ENCODE measurements around the gene MPZL1.
"Not testable (repeated sequence)": the region's sequence is repeated elsewhere in the genome, so short reads cannot be mapped to it uniquely, and the experiment has no call there.

MPZL1 gene

GRCh38 chr1:167713330-167714081 is 8.3 kb upstream of the MPZL1 start:
- Histone ChIP-seq H3K4me3 (ENCODE audit: low read length) (peak overlapping the region; percentile 86), H3K4me1 (ENCODE audit: control insufficient read depth, insufficient read depth, low read length) (peaks cover 13% of the 10 kb centered on the region), H3K9ac (ENCODE audit: low read length) (peak overlapping the region; percentile 70), H3K36me3 (ENCODE audit: control insufficient read depth, insufficient read depth, low read length) (no peaks in the 10 kb centered on the region), H3K9me3 (ENCODE audit: control insufficient read depth, low read length) (no peaks in the 10 kb centered on the region), H3K27me3 (ENCODE audit: control insufficient read depth, insufficient read depth, low read length) (no peaks in the 10 kb centered on the region)

GRCh38 chr1:167714098-167714438 is 7.7 kb upstream of the MPZL1 start:
- H3K36me3 ChIP-seq (ENCODE audit: control insufficient read depth, insufficient read depth, low read length) = no peaks in the 10 kb centered on the region
- H3K9ac ChIP-seq (ENCODE audit: low read length) = peak overlapping the region; percentile 70
- peaks cover 13% of the 10 kb centered on the region for H3K4me1 ChIP-seq (ENCODE audit: control insufficient read depth, insufficient read depth, low read length)
- no peaks in the 10 kb centered on the region for H3K9me3 ChIP-seq (ENCODE audit: control insufficient read depth, low read length)
- H3K4me3 ChIP-seq (ENCODE audit: low read length) = peak overlapping the region; percentile 86
- H3K27me3 ChIP-seq (ENCODE audit: control insufficient read depth, insufficient read depth, low read length) = no peaks in the 10 kb centered on the region

GRCh38 chr1:167714439-167715156 is 7.2 kb upstream of the MPZL1 start:
- Histone ChIP-seq H3K4me3 (ENCODE audit: low read length) (peak overlapping the region; percentile 86), H3K27me3 (ENCODE audit: control insufficient read depth, insufficient read depth, low read length) (no peaks in the 10 kb centered on the region), H3K36me3 (ENCODE audit: control insufficient read depth, insufficient read depth, low read length) (no peaks in the 10 kb centered on the region), H3K9me3 (ENCODE audit: control insufficient read depth, low read length) (no peaks in the 10 kb centered on the region), H3K4me1 (ENCODE audit: control insufficient read depth, insufficient read depth, low read length) (peaks cover 13% of the 10 kb centered on the region), H3K9ac (ENCODE audit: low read length) (peak overlapping the region; percentile 70)

- Histone ChIP-seq H3K4me1 (ENCODE audit: control insufficient read depth, insufficient read depth, low read length) (peaks cover 13% of the 10 kb centered on the region), H3K27me3 (ENCODE audit: control insufficient read depth, insufficient read depth, low read length) (no peaks in the 10 kb centered on the region), H3K9ac (ENCODE audit: low read length) (peak overlapping the region; percentile 70), H3K4me3 (ENCODE audit: low read length) (peak overlapping the region; percentile 86), H3K9me3 (ENCODE audit: control insufficient read depth, low read length) (no peaks in the 10 kb centered on the region), H3K36me3 (ENCODE audit: control insufficient read depth, insufficient read depth, low read length) (no peaks in the 10 kb centered on the region)
Observed at GRCh38 chr1:167715157-167715999, 6.4 kb upstream of the MPZL1 start.

GRCh38 chr1:167716000-167716271 is 5.8 kb upstream of the MPZL1 start:
- H3K4me3 ChIP-seq (ENCODE audit: low read length) = peak overlapping the region; percentile 69
- H3K27me3 ChIP-seq (ENCODE audit: control insufficient read depth, insufficient read depth, low read length) = no peaks in the 10 kb centered on the region
- H3K9ac ChIP-seq (ENCODE audit: low read length) = peak overlapping the region; percentile 66
- peaks cover 13% of the 10 kb centered on the region for H3K4me1 ChIP-seq (ENCODE audit: control insufficient read depth, insufficient read depth, low read length)
- H3K36me3 ChIP-seq (ENCODE audit: control insufficient read depth, insufficient read depth, low read length) = no peaks in the 10 kb centered on the region
- no peaks in the 10 kb centered on the region for H3K9me3 ChIP-seq (ENCODE audit: control insufficient read depth, low read length)

GRCh38 chr1:167717351-167717750 is 4.4 kb upstream of the MPZL1 start:
- H3K36me3 ChIP-seq (ENCODE audit: control insufficient read depth, insufficient read depth, low read length) = no peaks in the 10 kb centered on the region
- H3K27me3 ChIP-seq (ENCODE audit: control insufficient read depth, insufficient read depth, low read length) = no peaks in the 10 kb centered on the region

GRCh38 chr1:167718914-167719691 is 2.7 kb upstream of the MPZL1 start:
- Histone ChIP-seq H3K36me3 (ENCODE audit: control insufficient read depth, insufficient read depth, low read length) (no peaks in the 10 kb centered on the region), H3K4me3 (ENCODE audit: low read length) (no peak overlapping the region)

More at GRCh38 chr1:167717351-167717750, 4.4 kb upstream of the MPZL1 start:
- Histone ChIP-seq H3K4me3 (ENCODE audit: low read length) (no peak overlapping the region), H3K9ac (ENCODE audit: low read length) (no peak overlapping the region), H3K9me3 (ENCODE audit: control insufficient read depth, low read length) (no peaks in the 10 kb centered on the region), H3K4me1 (ENCODE audit: control insufficient read depth, insufficient read depth, low read length) (peaks cover 13% of the 10 kb centered on the region)

GRCh38 chr1:167719715-167720421 is 1.9 kb upstream of the MPZL1 start:
- not testable (repeated sequence) for H3K27me3 ChIP-seq (ENCODE audit: control insufficient read depth, insufficient read depth, low read length); H3K36me3 ChIP-seq (ENCODE audit: control insufficient read depth, insufficient read depth, low read length); H3K4me3 ChIP-seq (ENCODE audit: low read length); H3K9me3 ChIP-seq (ENCODE audit: control insufficient read depth, low read length); H3K9ac ChIP-seq (ENCODE audit: low read length)
- H3K4me1 ChIP-seq (ENCODE audit: control insufficient read depth, insufficient read depth, low read length) = peaks cover 13% of the 10 kb centered on the region

More at GRCh38 chr1:167718914-167719691, 2.7 kb upstream of the MPZL1 start:
- Histone ChIP-seq H3K27me3 (ENCODE audit: control insufficient read depth, insufficient read depth, low read length) (no peaks in the 10 kb centered on the region), H3K9ac (ENCODE audit: low read length) (no peak overlapping the region), H3K9me3 (ENCODE audit: control insufficient read depth, low read length) (no peaks in the 10 kb centered on the region), H3K4me1 (ENCODE audit: control insufficient read depth, insufficient read depth, low read length) (peaks cover 14% of the 10 kb centered on the region)

- Histone ChIP-seq H3K9ac (ENCODE audit: low read length) (peak overlapping the region; percentile 81), H3K9me3 (ENCODE audit: control insufficient read depth, low read length) (no peaks in the 10 kb centered on the region), H3K36me3 (ENCODE audit: control insufficient read depth, insufficient read depth, low read length) (no peaks in the 10 kb centered on the region), H3K4me3 (ENCODE audit: low read length) (peak overlapping the region; percentile 86), H3K4me1 (ENCODE audit: control insufficient read depth, insufficient read depth, low read length) (peaks cover 10% of the 10 kb centered on the region), H3K27me3 (ENCODE audit: control insufficient read depth, insufficient read depth, low read length) (no peaks in the 10 kb centered on the region)
Observed at GRCh38 chr1:167720965-167721616, 691 bp upstream of the MPZL1 start.

GRCh38 chr1:167722152-167722869 is 529 bp downstream of the MPZL1 start:
- no peaks in the 10 kb centered on the region for H3K36me3 ChIP-seq (ENCODE audit: control insufficient read depth, insufficient read depth, low read length)
- peak overlapping the region; percentile 86 for H3K4me3 ChIP-seq (ENCODE audit: low read length)
- no peaks in the 10 kb centered on the region for H3K27me3 ChIP-seq (ENCODE audit: control insufficient read depth, insufficient read depth, low read length)
- no peaks in the 10 kb centered on the region for H3K9me3 ChIP-seq (ENCODE audit: control insufficient read depth, low read length)
- H3K9ac ChIP-seq (ENCODE audit: low read length) = peak overlapping the region; percentile 81
- peaks cover 12% of the 10 kb centered on the region for H3K4me1 ChIP-seq (ENCODE audit: control insufficient read depth, insufficient read depth, low read length)
